NCI-H345 treated with DMSO at 0.1 percent for 48 hours (cell line): ENCODE results near the gene CDS2.

ENCODE experiments used
- DNase-seq: peaks from one replicate; lab custom pipeline; 2025; ENCODE audit not compliant: unreplicated experiment; lab: John Stamatoyannopoulos, UW

Gene CDS2

GRCh38 chr20:5119143-5119434, 7.7 kb upstream of the CDS2 start:
- DNase-seq, result no peak

DNA sequence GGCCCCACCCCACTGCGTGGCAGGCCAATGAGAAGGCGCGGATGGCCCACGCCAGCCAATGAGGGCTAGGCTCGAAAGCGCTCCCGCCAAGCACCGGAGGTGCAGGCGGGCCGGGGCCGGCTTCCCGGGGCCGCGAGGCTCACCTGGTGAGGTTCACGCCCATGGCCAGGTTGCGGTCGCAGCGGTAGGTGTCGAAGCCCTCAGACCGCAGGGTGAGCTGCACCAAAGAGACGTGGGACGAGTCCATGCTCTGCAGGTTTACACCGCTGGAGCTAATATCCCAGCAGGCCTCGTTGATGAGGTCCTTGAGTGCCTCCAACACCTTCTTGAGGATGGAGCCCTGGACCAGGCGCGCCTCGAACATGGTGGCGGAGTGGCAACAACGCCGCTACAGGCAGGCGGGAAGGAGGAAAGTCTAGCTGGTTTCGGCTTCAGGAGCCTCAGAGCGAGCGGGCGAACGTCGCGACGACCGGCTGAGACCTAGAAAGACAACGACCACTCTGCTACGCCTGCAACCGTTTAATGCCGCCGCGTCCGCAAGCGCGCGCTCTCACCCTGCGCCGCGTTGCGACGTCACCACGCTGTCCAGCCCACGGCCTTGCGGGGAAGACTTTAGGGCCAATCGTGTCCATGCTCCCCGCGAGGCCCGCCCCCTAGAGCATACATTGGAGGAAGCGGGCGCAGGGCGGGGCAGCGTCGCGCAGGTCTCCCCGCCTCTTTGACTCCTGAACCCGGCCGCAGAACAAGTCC, 7.2 kb upstream of the CDS2 start, which contains the start of gene PCNA:
Gene PCNA (minus strand): TSS at position 524 of the 750 bp plus-strand sequence. CDS start 160 bp downstream, at position 364.
- DNase-seq, result peak; percentile 98

GRCh38 chr20:5120185-5120476, 6.7 kb upstream of the CDS2 start:
- no peak for DNase-seq

GRCh38 chr20:5122873-5123260, 3.9 kb upstream of the CDS2 start:
- DNase-seq, result no peak

DNA sequence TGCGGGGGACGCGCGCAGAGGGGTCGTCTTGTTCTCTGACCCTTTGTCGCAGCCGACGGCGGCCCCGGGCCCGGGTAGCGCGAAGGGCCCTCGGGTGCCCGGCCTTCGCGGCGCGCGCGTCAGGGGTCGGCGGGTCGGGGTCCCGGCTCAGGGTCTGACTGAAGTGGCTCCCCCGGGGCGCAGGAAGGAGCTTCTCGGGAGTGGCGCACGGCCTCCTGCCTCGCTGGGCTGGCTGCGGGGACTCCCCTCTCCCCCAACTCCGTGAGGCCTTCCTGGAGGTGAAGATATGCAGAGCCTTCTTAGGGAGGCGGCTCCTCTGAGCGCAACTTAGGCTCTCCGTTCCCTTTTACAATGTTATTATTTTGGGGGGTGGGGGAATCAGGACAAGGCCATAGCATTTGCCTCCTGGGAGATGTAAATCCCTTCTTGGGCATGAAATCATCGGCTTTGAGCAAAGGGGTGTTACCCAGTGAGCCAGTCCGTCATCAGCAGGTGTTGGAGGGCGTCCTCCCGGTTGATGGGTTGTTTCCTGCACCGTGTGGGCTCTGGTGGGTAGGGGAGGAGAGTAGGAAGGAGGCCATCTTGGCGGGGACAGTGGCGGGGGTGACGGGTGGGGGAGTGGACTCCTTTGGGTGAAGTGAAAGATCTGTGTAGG, 523 bp downstream of the CDS2 start:
- DNase-seq, result peak; percentile 42

DNA sequence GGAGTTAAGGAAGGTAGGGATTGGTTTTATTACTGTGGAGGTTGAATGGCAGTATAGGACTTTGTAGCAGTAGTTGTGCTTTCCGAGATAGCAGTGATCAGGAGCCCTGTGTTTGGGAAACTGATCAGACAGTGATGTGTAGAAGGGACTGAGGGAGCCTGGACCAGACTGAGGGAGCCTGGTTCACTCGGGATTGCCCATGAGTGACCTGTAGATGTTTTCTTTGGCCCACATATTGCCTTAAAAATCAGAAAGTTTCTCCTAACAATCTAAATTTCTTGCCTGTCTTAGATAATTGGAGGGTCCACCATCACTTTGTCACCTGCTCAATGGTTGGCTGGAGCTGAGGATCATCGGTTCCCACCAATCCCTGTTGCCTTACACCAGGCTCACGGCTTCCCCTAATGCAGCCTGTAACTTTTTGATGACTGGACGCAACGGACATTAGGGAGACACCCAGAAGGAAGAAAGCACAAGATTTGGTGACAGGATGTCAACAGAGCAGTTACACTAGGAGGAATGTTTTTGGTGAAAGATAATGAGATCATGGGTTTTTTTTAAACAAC, 1.1 kb downstream of the CDS2 start:
- DNase-seq, result no peak

DNA sequence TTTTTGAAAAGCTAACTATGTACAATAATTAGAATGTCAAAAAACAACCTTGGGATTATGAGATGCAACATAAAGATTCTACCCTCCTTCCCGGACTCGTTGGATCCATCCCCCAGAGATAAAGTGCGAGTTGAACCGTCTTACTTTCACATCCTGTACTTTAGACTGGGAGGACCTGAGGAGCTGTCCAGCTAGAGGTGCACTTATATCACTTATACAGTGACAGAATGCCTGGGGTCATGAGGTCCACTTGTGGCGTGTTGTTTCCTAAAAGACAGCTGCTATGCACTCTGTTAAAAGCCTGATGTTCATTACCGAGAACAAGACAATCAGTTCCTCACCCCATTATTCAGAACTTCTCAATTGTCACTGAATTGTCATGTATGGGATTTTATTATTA, 2.1 kb downstream of the CDS2 start:
- no peak for DNase-seq

- DNase-seq, result no peak
Observed at GRCh38 chr20:5131502-5131901, 4.7 kb downstream of the CDS2 start.

- DNase-seq, result no peak
Observed at GRCh38 chr20:5133998-5134397, 7.2 kb downstream of the CDS2 start.

DNA sequence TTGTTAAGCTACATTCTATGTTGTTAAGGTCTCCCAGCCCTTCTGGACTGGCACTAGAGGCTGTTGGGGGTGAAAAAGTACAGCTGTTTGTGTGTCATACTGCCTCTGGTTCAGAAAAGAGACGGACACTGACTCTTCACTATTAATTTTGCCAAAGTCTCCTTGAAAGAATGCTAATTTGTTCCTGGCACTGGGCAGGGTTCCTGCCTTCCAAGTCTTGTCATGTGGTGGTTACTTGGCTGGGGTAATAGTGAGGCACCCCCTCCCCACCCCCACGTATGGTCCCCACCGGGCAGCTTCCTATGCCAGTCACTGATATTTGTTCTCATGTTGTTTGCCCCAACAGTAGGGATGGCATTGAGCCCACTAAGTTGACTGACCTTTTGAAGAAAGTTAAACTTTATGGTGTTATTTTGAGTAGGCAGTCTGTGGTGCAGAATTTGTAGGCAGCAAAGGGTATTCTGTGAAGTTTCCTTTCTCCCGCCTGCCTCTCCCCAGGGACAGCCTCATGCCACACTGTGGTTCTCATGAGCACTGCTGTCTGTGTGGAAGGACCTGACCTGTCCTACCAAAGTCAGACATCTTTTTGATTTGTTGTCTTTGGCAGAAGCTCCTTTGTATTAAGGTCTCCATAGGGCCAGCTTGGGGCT, 8.7 kb downstream of the CDS2 start:
- no peak for DNase-seq

DNA sequence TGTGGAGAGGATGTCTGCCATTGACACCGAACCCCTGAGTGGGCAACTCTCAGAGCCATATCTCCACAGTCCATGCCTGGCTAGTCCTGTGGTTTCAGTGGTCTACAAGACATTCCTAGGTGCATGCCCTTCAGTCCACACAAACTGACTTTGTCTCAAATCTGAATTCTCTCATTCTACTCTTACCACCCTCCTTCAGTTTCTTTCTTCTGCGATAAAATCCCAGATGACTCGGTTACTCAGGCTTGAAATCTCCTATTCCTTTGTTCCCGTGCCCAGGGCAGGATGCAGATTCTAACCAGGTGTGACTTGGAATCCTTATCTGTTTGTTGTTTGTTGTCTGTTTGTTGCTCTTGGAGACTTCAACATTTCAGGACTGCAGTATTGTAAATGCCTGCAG, 9.3 kb downstream of the CDS2 start:
- no peak for DNase-seq

GRCh38 chr20:5140195-5140594, 13.4 kb downstream of the CDS2 start:
- DNase-seq, result no peak

- no peak for DNase-seq
Observed at GRCh38 chr20:5141615-5142014, 14.8 kb downstream of the CDS2 start.

- no peak for DNase-seq
Observed at GRCh38 chr20:5143851-5144250, 17.0 kb downstream of the CDS2 start.

GRCh38 chr20:5145365-5146098, 18.7 kb downstream of the CDS2 start:
- no peak for DNase-seq

GRCh38 chr20:5146099-5146668, 19.4 kb downstream of the CDS2 start:
- DNase-seq, result no peak

DNA sequence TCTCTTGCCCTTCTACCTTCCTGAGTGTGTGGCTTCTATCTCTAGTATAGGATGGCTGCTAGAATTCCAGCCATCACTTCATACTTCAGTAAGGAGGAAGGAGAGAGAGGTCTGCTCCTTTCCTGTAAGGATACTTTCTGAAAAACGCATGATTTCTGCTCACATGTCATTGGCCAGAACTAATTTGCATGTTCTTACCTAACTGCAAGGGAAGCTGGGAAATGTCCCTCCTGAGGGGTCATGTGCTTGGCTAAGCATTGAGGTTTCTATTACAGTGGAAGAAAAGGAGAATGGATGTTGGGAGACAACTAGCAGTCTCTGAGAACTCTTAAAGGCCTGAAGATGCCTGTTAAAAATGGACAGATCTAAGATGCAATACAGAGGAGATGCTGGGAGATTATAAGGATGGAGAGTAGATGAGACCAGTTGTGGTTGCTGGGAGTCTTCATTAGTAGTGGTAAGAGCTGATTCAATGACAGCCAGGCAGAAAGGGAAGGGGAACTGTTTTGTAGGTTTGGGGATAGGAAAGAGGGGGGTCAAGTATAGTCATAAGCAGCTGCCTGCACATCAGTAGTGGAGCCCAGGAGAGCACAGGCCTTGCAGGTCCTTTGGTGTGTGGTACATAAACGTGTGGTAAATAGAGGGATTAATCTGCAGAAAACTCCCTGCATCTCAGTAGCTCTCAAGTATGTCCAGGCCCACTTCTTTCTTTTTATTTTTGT, 20.2 kb downstream of the CDS2 start:
- DNase-seq, result no peak

DNA sequence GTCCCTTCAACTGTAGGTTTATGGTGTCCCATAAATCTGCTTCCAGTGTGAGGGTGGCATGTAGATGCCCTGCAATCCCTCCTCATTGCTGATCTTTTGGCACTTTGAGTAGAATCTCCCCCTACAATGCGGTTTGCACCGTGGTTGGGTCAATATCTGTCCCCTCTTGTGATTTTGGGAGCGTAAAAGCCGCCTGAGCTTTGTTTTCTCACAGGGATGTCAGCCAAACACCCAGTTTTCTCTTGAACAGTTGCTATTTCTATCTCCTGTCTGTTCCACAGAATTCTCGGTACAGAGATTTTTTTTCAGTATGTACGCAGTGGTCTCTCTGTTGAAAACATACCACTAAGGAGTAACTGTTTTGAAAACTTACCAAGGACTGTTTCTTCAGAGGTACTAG, 21.8 kb downstream of the CDS2 start:
- no peak for DNase-seq

GRCh38 chr20:5149892-5150225, 23.1 kb downstream of the CDS2 start:
- no peak for DNase-seq

DNA sequence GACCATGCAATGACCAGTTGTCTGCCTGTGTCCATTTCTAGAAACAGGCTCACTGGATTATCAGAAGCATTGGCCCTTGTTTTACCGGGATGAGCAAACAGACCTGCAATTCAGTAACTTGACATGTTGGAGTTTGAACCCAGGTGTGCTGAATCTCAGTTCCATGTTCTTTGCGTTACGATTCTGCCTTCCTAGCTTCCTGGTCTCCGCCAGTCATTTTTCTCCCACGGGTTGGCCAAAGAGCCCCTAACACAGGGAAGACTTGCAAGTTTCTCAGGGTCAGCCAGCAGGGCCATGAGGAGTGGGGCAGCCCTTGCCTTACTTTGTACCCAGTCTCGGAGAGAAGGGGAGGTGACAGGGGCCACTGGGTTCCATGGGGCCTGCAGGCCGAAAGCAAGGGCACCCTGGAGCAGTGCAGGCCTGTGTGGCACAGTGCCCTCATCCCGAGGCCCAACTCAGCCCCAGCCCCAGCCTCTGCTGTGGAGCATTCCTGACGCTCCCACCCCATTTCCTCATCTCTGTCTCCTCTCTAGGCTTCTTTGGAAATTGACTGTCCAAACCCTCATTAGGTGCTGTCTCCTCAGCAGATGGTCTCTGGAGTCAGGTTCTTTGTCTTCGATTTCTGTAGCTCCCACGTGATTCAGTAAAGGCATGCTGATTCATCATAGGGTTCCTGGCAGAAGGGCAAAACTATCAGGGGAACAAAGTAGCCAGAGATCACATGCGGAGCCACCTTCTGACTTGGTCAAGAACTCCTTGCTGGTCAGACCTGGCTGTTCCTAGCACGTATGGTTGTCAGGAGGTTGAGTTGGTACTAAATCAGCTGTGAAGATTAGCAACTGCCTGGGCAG, 23.6 kb downstream of the CDS2 start:
- DNase-seq, result no peak
